HG02885 (cell line): ENCODE results near the gene PNPLA5.
"Not testable (repeated sequence)": the region's sequence is repeated elsewhere in the genome, so short reads cannot be mapped to it uniquely, and the experiment has no call there.

Source experiments
- ATAC-seq: cut with Tn5 transposase; IDR thresholded peaks from one replicate; pipeline ENCODE4 v1.9.1; 2021; ENCODE audit warnings: mild to moderate bottlenecking; ENCODE audit not compliant: unreplicated experiment, poor library complexity

The PNPLA5 gene

DNA sequence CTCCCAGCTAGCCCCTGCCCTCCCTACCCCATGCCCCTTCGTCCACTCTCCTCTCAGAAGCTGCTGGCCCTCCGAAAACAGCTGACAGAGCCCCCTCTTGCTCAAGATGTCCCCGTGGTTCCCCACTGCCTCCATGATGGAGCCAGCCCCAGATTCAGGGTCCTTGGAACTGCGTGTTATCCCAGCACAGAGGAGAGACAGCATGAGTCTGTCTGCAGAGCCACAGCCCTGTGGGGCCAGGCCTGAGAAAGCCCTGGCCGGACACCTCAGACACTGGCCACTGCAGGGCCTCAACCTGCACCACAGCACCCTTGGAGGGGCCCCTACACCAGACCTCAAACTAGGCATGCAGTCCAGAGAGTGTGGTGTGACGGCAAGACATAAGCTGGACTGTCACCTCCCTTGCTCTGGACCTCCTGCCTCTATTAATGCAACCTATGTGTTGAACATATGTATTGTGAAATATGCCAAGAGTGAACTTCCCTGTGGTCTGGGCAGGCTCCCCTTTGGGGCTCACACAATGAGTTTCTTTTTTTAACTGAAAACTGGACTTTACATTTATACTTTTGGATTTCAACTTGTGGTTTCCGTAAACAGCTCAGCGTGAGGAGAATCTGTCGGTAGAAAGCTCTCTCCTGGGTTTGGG is 9.6 kb downstream of the PNPLA5 start:
- no peak for ATAC-seq

DNA sequence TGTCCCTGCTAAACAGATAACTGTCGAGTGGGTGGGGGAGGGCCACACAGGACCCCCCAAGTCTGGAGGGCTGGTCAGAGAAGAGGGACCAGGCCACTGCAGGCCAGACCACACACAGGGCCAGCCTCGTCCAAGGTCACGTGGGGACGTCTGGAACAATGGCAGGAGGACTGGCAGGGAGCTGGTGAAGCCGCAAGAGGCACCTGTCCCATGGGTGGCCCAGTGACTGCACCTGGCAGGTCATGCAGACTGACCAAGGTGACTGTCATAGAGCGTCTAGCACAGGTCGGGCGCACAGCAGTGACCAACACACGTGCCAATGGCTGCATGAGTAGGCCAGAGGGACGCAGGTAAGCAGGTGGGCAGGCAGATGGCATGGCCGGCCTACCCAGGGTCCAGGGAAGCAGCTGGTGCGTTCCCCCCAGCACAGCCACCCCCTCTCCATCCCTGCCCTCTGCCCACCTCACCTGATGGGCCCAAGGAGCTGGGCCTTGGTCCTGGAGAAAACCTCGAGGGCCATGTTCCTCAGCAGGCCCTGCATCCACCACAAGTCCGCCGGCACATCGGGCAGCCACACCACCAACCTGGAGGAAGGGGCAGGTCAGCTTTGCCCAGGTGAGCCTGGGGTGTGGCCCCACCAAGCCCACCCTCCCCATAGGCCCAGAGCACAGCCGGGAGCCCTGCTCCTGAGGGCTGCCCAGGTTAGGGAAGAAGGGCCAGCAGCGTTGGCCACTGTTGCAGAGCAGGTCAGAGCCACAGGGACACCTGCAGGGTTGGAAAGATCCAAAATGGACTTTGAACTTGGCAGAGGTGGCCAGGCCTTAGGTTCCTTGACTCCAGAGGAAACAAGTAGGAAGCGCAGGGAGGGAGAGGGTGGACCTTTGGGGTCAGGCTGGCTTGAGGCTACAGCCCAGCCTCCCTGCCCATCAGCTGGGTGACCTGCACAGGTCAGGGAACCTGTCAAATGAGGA is 10.4 kb downstream of the PNPLA5 start:
- no peak for ATAC-seq

DNA sequence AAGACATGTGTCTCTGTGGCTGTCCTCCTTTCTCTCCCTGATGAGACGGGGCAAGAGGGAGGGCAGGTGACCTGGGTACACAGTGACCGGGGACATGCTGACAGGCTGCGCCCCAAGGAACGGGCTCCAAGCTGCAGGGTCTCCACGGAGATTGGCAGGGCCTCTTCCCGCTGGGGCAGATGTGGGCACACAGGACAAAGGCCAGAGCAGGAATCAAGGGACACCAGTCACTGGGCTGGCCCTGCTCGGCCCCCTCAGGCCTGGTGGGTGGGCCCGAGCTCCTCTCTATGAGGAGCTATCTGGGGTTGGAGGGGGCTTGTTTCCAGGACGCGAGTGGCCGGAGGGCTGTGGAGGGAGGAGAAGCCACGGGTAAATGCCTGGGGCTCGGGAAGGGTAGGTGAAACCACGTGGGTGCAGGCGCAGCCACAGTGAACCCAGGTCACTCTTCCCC is 11.2 kb downstream of the PNPLA5 start:
- no peak for ATAC-seq

DNA sequence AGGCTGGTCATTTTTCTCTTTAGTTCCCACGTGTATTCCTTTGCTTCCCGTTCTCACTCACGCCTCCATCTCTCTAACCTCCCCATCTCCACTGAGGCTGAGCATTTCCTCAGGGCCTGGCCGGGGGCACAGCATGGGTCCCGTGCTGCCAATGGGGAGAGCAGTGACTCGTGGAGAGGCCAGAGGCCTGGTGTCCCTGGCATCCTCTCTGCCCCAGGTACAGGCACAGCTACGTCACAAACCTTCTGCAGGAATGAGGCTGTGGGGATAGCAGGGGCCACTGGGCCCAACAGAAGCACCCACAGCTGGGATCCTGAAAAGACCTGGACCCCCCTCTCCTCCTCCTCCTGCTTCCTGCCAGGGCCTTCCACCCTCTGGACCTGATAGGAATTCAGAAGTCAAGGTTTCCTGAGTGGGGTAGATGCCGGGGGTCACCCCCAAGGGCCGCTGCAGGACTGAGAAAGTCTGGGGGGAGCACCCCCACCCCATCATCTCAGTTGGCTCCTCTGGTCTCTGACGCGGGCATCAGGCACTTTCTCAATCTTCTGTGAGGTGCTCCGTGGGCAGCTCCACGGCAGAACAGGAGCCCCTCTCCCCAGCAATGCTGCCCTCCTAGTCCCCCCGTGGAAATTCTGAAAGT is 11.8 kb downstream of the PNPLA5 start:
- no peak for ATAC-seq

DNA sequence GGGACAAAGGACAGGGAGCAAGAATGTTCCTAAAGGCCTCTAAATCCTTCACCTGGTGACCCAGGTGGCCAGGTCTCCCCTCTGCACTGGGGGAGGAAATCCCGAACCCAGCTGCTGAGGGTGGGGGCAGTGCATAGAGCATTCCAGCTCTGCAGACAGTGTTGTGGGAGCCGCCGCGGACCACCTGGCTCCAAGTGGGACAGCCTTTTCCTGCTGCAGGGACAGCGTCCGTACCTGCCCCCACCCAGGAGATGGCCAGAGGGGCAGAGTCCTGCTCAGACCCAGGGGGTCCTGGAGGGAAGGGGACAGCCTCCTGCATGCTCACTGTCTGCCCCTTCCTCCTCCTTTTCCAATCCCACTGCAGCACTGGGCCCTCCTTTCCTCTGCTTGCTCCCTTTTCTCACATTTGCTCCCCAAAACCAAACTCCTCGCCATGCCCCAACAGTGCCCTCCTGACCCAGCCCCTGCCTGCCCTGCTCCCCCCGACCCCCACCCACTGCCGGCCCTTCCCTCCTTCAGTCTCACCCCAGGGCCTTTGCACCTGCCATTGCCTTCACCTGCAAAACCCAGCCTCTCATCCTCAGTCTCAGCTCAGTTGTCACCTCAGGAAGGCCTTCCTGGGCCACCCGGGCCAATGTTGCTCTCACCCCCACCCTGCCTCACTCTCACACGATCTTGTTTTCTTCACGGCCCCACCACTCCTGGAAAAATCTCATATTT is 12.8 kb downstream of the PNPLA5 start:
- no peak for ATAC-seq

DNA sequence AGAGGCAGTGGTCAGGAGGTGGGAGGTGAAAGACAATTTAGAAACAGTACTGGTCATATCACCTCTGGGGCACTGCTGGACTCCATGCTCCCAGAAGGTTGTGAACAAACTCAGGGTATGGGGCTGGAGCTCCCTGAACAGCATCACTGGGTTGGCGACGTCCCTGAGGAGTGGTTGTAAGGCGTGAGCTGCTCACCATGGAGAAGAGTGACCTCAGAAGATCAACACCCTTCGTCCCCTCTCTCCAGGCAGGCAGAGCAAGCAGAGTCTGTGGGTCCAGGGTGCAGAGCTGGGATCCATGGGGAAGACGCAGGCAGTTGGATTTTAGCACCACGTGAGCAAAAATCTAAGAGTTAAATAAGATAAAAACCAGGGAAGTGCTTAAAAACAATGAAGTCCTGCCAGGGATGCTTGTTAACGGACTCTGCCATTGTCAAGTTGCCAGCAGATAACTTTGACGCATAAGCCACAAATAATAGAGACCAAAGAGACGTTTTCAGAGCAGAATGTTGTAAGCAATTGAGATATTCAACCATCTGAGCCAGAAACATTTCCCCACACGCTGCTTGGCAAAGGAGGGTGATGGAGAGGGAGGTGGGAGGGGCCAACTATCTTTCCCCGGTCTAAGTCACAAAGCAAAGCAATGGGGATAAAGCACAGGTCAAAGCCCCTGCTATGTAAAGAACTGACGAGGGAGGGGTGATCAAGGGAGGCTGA is 13.6 kb downstream of the PNPLA5 start:
- no peak for ATAC-seq

DNA sequence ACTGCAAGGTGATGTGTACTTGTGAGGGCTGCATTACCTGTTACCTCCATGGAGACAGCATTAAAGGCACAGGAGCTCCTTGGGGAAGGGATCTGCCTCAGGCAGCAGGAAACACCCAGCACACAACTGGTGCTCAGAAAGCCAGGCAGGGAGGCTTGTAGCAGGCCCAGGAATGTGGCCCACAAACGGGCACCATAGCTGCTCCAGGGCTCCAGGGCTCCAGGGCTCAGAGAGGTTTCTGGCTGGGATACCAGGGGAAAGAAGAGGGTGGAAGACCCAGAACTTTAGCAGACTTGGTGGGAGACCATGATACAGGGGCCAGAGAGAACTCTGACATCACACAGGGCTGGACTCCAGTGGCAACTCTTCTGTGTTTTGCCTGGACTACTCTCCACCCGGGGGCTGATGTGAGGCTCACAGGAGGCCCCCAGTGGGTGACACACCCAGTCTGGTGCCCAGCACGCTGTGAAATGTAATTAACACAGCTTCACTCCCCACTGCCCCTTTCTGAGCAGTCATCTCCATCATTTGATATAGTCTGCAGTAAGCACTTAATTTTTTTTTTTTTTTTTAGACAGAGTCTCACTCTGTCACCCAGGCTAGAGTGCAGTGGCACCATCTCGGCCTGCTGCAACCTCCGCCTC is 14.8 kb downstream of the PNPLA5 start:
- ATAC-seq: no peak

DNA sequence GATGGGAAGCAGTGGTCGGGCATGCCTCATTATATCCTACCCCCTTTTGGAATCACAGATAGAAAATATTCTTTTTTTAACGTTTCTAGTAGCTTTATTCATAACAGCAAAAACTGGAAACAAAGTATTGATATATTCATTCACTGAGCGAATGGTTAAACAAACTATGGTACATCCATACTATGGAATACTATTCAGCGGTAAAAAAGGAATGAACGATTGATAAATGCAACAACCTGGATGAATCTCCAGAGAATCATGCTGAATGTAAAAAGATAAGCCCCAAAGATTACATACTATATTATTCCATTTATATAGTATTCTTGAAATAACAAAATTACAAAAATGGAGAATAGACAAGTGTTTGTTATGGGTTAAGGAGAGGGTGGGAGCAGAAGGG is 22.0 kb downstream of the PNPLA5 start:
- no peak for ATAC-seq

DNA sequence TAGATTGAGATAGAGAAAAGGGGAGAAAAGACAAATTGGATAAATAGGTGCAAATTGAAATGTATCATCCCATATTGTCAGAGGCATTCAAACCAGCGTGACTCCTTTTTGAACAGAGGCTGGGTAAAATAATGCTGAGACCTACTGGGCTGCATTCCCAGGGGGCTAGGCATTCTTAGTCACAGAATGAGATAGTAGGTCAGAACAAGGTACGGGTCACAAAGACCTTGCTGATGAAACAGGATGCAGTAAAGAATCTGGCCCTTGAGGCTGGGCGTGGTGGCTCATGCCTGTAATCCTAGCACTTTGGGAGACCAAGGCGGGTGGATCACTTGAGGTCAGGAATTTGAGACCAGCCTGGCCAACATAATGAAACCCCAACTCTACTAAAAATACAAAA is 22.8 kb downstream of the PNPLA5 start:
- not testable (repeated sequence) for ATAC-seq

DNA sequence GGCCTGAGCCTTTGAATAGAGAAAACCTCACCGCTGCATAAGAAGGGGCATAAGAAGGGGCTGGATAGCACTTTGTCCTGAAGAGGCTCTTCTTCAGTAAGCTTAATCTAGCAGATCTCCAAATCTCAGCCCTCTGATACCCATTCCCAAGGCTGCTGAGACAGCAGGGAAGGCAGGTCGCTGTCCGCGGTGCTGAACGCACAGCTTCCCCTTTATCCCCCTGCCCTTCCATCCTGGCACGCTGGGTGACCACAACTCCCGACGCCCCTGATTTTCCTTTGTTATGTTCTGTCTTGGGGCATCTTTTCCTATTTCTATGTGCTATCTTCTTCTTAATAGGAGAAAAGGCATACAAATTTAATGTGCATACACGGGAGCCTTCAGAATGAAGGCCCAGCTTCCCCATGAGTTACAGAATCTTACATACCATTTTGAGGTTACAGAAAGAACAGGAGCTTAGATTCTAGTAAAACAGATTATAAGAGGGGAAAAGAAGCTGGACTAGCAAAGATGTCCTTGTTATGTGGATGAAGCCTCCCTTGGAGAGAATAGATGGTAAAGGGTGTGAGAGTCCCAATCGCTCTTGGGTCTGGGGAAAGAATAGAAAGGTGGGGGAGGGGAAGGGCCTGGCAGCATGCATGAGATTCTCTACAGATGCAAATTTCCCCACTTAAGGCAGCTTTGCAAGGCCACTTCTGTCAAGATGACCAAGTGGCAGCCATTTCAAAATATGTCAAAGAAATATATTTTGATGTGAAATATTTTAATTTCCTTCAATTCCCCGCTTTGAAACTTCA is 23.8 kb downstream of the PNPLA5 start:
- ATAC-seq: no peak

DNA sequence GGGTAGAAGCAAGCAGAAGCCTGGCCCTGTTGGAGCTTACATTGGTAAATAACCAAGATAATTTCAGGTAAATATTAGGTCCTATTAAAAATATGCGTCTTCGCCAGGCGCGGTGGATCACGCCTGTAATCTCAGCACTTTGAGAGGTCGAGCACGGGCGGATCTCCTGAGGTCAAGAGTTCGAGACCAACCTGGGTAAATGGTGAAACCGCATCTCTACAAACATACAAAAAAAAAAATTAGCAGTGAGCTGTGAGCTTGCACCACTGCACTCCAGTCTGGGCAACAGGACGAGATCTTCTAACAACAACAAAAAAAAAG is 29.0 kb downstream of the PNPLA5 start:
- no peak for ATAC-seq

DNA sequence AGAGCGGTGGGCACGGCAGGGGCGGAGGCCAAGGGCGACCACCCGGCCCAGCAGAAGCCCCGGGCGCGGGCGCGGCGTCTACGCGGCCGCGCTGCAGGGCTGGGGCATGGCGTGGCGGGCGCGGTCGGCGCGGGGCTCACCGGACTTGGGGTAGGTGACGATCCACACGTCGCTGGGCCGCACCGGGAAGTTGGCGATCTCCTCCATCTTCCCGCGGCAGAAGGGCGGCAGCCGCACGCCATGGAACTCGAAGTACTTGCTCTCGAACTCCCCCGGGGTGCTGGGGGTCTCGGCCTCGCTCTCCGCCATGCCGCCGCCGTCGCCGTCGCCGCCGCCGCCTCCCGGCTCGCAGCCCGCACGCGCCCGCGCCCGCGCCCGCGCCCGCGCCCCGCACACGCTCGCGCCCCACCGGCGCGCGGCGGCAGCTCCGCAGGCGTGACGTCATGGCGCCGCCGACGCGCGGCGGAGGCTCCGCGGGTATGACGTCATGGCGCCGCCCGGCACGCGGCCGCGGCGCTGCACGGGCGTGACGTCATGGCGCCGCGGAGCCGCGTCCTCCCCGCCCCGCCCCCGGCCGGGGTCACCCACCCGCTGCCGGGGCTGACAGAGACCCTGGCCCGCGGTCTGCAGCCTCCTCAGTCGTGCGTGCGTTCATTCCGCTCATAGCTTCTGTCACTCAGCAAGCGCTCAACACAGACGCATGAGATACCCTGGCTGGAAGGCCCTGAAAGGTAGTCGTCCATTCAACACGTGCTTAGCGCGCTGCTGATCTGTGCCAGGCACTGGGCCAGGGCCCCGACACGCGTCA is 29.5 kb downstream of the PNPLA5 start, which contains the start of gene SULT4A1:
SULT4A1 (minus strand) TSS at position 440 of the 808 bp plus-strand sequence; CDS start at position 309, 131 bp downstream.
- no peak for ATAC-seq

DNA sequence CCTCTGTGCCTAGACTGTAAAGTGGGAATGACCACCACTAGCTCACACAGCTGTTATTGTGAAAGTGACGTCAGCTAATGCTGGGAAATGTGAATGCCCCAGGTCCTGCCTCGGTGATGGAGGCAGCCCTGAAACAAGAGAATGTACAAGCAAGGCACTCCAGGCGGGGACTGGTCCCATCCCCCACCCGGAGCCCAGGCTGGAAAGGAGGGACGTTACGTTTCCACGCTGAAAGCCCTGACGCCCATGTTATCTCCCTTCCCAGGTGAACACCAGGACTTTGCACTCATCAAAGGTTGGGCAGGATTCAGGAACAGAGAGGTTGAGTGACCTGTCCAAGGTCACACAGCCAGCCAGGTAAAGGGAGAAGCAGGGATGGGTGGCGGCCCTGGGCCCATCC is 30.3 kb downstream of the PNPLA5 start:
- no peak for ATAC-seq

DNA sequence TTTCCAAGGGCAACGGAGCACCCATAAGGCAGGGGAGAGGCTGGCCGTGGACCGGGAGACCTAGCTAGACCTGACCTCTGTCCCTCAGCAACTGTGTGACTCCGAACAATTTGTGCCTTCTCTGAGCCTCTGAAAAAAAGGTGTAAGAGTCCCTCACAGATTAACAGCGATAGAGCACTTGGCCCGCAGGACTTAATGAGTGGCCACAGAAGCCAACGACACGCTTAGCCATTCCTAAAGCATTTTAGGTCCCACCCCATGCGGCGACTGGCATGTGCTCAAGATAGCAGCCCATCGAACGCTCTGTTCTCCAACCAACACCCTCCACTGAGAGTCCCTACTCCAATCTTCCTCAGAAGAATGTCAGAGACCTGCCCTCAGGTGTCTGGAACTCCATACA is 31.0 kb downstream of the PNPLA5 start:
- no peak for ATAC-seq

DNA sequence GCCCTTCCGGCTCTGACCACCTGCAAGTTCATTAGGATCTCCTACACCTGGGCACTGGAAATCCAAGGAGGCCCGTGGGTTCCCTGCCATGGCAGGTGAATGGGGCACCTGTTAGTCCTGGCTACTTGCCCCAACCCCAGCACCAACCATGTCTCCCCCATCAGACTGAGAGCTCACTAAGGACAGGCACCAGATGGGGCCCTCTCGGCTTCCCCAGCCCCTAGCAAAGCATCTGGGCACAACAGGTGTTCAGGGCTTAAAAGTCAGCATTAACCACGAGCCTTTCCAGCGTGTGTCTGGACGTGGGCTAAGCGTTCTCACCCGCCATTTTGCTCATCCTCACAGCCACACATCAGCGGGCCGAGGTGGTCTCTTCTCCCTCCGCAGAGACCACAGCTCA is 31.7 kb downstream of the PNPLA5 start:
- ATAC-seq: no peak

DNA sequence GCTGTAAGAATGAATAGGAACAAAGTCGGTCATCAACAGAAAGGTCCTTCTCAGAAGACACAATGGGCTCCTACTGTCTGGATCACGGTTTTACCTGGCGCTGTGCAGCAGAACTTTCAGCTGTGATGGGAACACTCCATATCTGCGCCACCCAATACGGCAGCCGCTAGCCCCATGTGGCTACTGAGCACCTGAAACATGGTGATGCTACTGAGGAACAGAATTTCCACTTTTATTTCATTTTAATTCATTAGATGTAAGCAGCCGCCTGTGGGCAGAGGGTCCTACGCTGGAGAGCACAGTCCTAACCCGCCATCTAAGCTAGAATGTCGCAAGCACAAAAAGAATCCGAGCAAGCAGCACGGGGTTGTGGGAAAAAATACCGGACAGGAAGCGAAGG is 32.2 kb downstream of the PNPLA5 start:
- no peak for ATAC-seq

DNA sequence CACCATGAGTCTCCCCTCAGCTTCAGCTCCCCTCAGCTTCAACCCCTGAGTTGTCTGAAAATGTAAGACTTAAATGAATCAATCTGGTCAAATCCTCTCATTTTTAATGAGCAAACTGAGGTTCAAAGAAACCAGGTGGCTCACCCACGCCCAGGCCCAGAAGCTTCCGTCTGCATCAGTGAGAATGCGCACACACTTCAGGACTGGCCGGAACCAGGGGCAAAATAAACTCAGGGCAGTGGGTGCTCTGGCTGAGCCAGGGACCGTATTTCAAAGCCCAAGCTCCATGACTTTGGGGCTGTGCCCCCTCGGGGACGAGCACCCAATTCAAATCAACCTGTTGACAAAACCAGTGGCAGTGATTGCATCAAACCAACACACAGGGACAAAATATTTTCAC is 32.6 kb downstream of the PNPLA5 start:
- ATAC-seq: no peak
